ENCODE results near the gene SEMA3F.

DNA sequence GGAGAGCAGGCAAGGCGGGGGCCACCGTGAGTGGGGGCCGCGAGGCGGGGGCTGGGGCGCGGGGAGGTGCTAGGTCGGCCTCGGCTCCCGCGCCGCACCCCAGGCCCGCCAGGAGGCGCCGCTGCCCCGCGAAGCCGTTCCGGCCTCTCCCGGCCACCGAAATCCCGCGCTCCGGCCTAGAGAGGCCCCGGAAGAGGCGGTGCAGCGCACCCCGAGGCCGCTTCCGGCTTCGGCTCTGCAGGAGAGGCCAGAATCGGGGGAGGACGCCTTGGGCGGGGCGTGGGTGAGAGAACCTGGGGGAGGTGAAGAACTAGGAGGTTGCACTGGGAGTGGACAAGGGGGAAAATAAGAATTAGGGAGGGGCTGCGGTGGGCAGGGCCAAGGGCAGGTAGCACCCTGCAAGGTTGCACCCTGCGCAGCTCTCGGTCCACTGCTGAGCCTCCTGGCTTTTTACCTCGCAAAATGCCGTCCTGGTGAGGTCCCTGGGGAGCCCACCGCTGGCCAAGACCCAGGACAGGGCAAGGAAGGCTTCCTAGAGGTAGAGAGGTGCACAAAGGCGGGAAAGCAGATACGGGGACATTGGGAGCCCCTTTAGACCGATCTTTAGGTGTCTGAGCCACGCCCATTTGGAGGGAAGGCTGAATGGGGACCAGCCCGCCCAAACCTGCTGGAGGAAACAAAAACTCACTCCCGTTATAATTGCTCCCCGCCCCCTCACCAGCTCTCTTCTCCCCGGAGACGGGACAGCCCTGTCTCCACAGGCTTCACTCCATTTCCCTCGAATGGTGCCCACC is 72.5 kb downstream of the SEMA3F start:
- TF ChIP-seq POLR2A (IDR thresholded peaks at IDR 0.05), result peak; percentile 7 to 24
- TF ChIP-seq, protein P1, sequence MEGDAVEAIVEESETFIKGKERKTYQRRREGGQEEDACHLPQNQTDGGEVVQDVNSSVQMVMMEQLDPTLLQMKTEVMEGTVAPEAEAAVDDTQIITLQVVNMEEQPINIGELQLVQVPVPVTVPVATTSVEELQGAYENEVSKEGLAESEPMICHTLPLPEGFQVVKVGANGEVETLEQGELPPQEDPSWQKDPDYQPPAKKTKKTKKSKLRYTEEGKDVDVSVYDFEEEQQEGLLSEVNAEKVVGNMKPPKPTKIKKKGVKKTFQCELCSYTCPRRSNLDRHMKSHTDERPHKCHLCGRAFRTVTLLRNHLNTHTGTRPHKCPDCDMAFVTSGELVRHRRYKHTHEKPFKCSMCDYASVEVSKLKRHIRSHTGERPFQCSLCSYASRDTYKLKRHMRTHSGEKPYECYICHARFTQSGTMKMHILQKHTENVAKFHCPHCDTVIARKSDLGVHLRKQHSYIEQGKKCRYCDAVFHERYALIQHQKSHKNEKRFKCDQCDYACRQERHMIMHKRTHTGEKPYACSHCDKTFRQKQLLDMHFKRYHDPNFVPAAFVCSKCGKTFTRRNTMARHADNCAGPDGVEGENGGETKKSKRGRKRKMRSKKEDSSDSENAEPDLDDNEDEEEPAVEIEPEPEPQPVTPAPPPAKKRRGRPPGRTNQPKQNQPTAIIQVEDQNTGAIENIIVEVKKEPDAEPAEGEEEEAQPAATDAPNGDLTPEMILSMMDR (IDR thresholded peaks at IDR 0.05 in 4 of 5, conservative IDR thresholded peaks at IDR 0.05 in 1 of 5), result peak; percentile 77 to 98 (median 93)

Data from gastrocnemius medialis (tissue), 4 donors.